GM06990 (cell line): Measurements from ENCODE around the gene TRA2A.
"Not testable (repeated sequence)": the region's sequence is repeated elsewhere in the genome, so short reads cannot be mapped to it uniquely, and the experiment has no call there.

Experiments
- DNase-seq: peaks from one replicate; pipeline ENCODE4 v3.0.0-alpha.2; 2011; ENCODE audit not compliant: insufficient read length; ENCODE audit errors: extremely low read depth
- H3K27me3 ChIP-seq: replicated peaks from 2 replicates; pipeline ENCODE4 v1.6.0; 2011; ENCODE audit warnings: low read length; ENCODE audit not compliant: control insufficient read depth, insufficient read depth
- H3K36me3 ChIP-seq: 2 replicates; pipeline ENCODE4 v1.5.1; 2011; ENCODE audit warnings: low read length; ENCODE audit not compliant: control insufficient read depth, insufficient read depth
- H3K4me3 ChIP-seq: replicated peaks from 2 replicates; pipeline ENCODE4 v1.5.1; 2011; ENCODE audit warnings: low read depth, mild to moderate bottlenecking, control low read depth, low read length
- TF ChIP-seq, protein P1 (sequence below): IDR thresholded peaks from 2 replicates; pipeline ENCODE4 v1.5.1; 2011; ENCODE audit warnings: low read length, control low read depth, mild to moderate bottlenecking, inconsistent platforms; ENCODE audit not compliant: insufficient read depth, poor library complexity, severe bottlenecking

Gene TRA2A

GRCh38 chr7:23490357-23491135 is 41.2 kb downstream of the TRA2A start:
- peak overlapping the region; percentile 71 for H3K4me3 ChIP-seq
- TF ChIP-seq, protein P1, sequence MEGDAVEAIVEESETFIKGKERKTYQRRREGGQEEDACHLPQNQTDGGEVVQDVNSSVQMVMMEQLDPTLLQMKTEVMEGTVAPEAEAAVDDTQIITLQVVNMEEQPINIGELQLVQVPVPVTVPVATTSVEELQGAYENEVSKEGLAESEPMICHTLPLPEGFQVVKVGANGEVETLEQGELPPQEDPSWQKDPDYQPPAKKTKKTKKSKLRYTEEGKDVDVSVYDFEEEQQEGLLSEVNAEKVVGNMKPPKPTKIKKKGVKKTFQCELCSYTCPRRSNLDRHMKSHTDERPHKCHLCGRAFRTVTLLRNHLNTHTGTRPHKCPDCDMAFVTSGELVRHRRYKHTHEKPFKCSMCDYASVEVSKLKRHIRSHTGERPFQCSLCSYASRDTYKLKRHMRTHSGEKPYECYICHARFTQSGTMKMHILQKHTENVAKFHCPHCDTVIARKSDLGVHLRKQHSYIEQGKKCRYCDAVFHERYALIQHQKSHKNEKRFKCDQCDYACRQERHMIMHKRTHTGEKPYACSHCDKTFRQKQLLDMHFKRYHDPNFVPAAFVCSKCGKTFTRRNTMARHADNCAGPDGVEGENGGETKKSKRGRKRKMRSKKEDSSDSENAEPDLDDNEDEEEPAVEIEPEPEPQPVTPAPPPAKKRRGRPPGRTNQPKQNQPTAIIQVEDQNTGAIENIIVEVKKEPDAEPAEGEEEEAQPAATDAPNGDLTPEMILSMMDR, result no peak
- H3K36me3 ChIP-seq, result no peaks in the 10 kb centered on the region
- peak; percentile 65 for DNase-seq
- H3K27me3 ChIP-seq, result no peaks in the 10 kb centered on the region

GRCh38 chr7:23488714-23489113 is 43.1 kb downstream of the TRA2A start:
- H3K27me3 ChIP-seq, H3K4me3 ChIP-seq, DNase-seq, H3K36me3 ChIP-seq: not testable (repeated sequence)

GRCh38 chr7:23487670-23488069 is 44.1 kb downstream of the TRA2A start:
- no peak overlapping the region for H3K4me3 ChIP-seq
- TF ChIP-seq, protein P1, result no peak
- DNase-seq, result no peak
- H3K27me3 ChIP-seq, result no peaks in the 10 kb centered on the region
- no peaks in the 10 kb centered on the region for H3K36me3 ChIP-seq

DNA sequence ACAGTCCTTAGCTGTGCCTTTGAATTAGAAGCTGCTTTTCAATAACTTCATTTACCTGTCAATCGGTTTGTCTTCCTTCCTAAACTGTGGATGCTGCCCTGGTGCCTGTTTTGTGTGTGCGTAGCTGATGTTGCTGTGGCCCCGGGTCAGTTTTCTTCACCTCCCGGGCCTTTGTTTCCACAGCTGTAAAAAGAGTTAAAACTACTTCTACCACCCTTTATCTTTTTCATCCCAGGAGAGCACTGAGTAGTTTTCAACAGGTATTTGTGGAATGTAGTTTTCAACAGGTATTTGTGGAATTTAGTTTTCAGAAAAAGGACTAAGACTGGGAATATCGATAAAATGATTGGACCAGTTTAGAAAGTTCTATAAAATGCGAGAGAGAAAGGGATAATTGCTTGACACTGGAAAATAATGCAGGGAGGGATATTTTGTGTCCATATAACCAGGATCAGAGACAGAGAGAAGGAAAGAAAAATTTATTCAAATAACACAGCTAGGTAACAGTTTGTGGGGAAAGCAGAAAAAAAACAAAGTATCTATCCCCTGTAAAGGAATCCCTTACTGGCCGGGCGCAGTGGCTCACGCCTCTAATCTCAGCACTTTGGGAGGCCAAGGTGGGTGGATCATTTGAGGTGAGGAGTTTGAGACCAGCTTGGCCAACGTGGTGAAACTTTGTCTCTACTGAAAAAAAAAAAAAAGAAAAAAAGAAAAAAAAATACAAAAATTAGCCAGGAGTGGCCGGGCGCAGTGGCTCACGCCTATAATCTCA is 45.6 kb downstream of the TRA2A start:
- Histone ChIP-seq H3K4me3 (no peak overlapping the region), H3K36me3 (no peaks in the 10 kb centered on the region), H3K27me3 (no peaks in the 10 kb centered on the region)
- TF ChIP-seq, protein P1, result no peak
- DNase-seq, result no peak

DNA sequence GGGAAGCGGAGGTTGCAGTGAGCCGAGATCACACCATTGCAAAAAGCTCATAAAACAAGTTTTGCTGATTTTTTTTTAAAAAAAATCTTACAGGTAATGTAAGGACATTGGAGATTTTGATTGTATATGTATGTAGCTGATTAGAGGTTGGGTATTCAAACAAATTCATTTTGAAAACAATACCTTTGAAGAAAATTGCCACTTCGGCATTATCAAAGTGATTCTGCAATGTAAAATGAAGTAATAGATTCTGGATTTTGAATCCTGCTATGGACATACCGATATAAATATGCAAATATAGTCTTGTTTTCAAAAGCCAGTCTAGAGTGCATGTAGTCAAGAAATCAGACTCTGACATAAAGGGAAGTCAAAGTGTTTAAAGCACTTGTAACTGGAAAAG is 49.1 kb downstream of the TRA2A start:
- no peaks in the 10 kb centered on the region for H3K27me3 ChIP-seq
- DNase-seq, result no peak
- no peak overlapping the region for H3K4me3 ChIP-seq
- H3K36me3 ChIP-seq, result no peaks in the 10 kb centered on the region
- TF ChIP-seq, protein P1, result no peak
